ENCODE measurements around the gene KREMEN2.

DNA sequence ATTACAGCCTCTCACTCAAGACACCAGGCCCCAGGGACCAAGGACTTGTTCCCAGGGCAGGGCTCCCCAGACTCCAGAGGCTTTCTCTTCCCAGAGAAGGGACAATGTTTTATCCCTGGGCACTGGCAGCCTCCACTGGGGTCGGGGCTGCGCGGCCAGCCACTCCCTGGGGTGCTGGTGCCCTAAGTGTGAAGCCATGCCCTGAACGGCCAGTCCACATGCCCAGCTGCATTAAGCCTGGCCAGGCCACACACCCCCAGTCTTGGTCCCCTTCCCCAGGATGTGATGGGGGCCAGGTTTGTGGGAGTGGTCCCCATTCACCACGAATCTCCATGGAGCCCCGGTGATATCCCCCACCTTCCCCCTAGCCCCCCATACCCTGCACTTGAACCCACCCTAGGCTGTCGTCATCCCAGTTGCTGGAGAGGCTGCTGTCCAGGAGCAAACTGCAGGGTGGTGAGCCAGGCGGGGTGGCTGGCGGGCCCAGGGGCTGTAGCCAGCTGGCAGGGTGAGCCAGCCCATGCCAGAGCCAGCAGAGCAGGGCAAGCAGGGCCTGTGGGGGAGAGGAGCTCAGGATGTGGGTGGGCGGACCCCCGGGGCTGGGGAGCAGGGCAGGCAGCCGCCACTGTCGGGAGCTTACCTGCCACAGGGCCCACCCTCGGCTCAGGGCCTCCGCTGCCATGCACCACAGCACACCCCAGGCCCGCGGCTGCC lies 9.7 kb downstream of the KREMEN2 start:
- no peak for TF ChIP-seq POLR2A (IDR thresholded peaks at IDR 0.05)
- TF ChIP-seq, protein P1, sequence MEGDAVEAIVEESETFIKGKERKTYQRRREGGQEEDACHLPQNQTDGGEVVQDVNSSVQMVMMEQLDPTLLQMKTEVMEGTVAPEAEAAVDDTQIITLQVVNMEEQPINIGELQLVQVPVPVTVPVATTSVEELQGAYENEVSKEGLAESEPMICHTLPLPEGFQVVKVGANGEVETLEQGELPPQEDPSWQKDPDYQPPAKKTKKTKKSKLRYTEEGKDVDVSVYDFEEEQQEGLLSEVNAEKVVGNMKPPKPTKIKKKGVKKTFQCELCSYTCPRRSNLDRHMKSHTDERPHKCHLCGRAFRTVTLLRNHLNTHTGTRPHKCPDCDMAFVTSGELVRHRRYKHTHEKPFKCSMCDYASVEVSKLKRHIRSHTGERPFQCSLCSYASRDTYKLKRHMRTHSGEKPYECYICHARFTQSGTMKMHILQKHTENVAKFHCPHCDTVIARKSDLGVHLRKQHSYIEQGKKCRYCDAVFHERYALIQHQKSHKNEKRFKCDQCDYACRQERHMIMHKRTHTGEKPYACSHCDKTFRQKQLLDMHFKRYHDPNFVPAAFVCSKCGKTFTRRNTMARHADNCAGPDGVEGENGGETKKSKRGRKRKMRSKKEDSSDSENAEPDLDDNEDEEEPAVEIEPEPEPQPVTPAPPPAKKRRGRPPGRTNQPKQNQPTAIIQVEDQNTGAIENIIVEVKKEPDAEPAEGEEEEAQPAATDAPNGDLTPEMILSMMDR (IDR thresholded peaks at IDR 0.05): no peak

All from Peyer's patch (tissue), 4 donors.